Upper lobe of left lung (tissue), 6 donors: ENCODE data around the gene TCF12. TPM values are rescaled to one million over a fixed set of nuclear protein-coding genes. Genes with fewer than 3 reads are reported as not detected.

Source experiments
- ATAC-seq, 2 donors: fragments of 200-7000 bp; cut with Tn5 transposase; one replicate each; pipeline ENCODE4 v1.9.1; 2022; ENCODE audit warnings: mild to moderate bottlenecking in 2 of 2, moderate library complexity in 2 of 2; ENCODE audit not compliant: low FRiP score in 2 of 2
- DNase-seq, 2 donors: peaks; one replicate each; pipeline ENCODE4 v3.0.0-alpha.2; 2019 to 2020
- H3K27ac ChIP-seq, 4 donors: fragments of 200-600 bp; sonication (generic); one replicate each; pipeline ENCODE4 v1.5.1; 2016 to 2019
- H3K27me3 ChIP-seq, 4 donors: fragments of 200-600 bp; sonication (generic); one replicate each; pipeline ENCODE4 v1.5.1; 2017 to 2019
- H3K36me3 ChIP-seq, 4 donors: fragments of 200-600 bp; sonication (generic); one replicate each; pipeline ENCODE4 v1.5.1; 2016 to 2019
- H3K4me1 ChIP-seq, 4 donors: fragments of 200-600 bp; sonication (generic); one replicate each; pipeline ENCODE4 v1.5.1; 2018 to 2019
- H3K4me3 ChIP-seq, 4 donors: fragments of 200-600 bp; sonication (generic); one replicate each; pipeline ENCODE4 v1.5.1; 2017 to 2019; ENCODE audit warnings: mild to moderate bottlenecking in 2 of 4, moderate library complexity in 1 of 4
- H3K9me3 ChIP-seq, 4 donors: fragments of 200-600 bp; sonication (generic); one replicate each; pipeline ENCODE4 v1.5.1; 2018 to 2019
- CTCF ChIP-seq, 6 experiments: fragments of 450-650 bp in 4 of 6; fragments of 200-600 bp in 2 of 6; sonication (generic) in 2 of 6; IDR thresholded peaks; one replicate each; pipeline ENCODE4 v1.5.1; 2016 to 2019; ENCODE audit warnings: antibody characterized with exemption in 6 of 6
- EP300 ChIP-seq, 4 donors: sonication (generic); formaldehyde crosslinking; IDR thresholded peaks; one replicate each; pipeline ENCODE4 v1.5.1; 2017; ENCODE audit warnings: antibody characterized with exemption in 4 of 4, control low read depth in 2 of 4
- POLR2A ChIP-seq, 4 donors: fragments of 450-650 bp; IDR thresholded peaks; one replicate each; pipeline ENCODE4 v1.5.1; 2016 to 2017; ENCODE audit warnings: antibody characterized with exemption in 4 of 4, mild to moderate bottlenecking in 2 of 4
- POLR2AphosphoS5 ChIP-seq, 2 donors: sonication (generic); formaldehyde crosslinking; IDR thresholded peaks; one replicate each; pipeline ENCODE4 v1.5.1; 2017; ENCODE audit warnings: antibody characterized with exemption in 2 of 2
- WGBS, 2 donors: methylation state at CpG; one replicate each; pipeline ENCODE4 v1.1.5; 2017 to 2018; 5-methylcytosine and 5-hydroxymethylcytosine counted together
- total RNA-seq, 6 donors: library from RNA; depleted of rRNA in 4 of 6; stranded (reverse); fragments of >200 nt in 4 of 6; gene quantifications; one replicate each; pipeline versions ENCODE4 v1.1.0 to v1.2.1, GENCODE V29; 2016 to 2021
- donor health status: DM: no; HTN: no; CAD: no; lungs with moderate emphysema.
- donor health status: DM: no; HTN: yes; CAD: no; lungs with severe emphysema.

Gene TCF12
- total RNA-seq, 6 donors from 2014 or later: 74.5 to 257 (median 103) TPM

GRCh38 chr15:56877255-56877970 lies 41.0 kb upstream of the TCF12 start:
- Histone ChIP-seq H3K27ac (no peak overlapping the region), H3K4me1 (no peaks in the 10 kb centered on the region), H3K4me3 (no peak overlapping the region), H3K36me3 (no peaks in the 10 kb centered on the region), H3K27me3 (no peaks in the 10 kb centered on the region), H3K9me3 (no peaks in the 10 kb centered on the region)
- no peak for DNase-seq
- no peak for ATAC-seq
- TF ChIP-seq EP300 (IDR thresholded peaks at IDR 0.05) (no peak), POLR2AphosphoS5 (IDR thresholded peaks at IDR 0.05) (no peak), CTCF (IDR thresholded peaks at IDR 0.05) (no peak), POLR2A (IDR thresholded peaks at IDR 0.05) (no peak)
- 69 to 80% methylated on average over 8 of the region's 8 CpGs for WGBS, 2 donors

- ATAC-seq (no peak), DNase-seq (no peak)
- Histone ChIP-seq H3K27me3 (no peaks in the 10 kb centered on the region), H3K4me1 (no peaks in the 10 kb centered on the region), H3K36me3 (no peaks in the 10 kb centered on the region), H3K27ac (no peak overlapping the region), H3K4me3 (no peak overlapping the region), H3K9me3 (no peaks in the 10 kb centered on the region)
- TF ChIP-seq CTCF (IDR thresholded peaks at IDR 0.05) (no peak), POLR2A (IDR thresholded peaks at IDR 0.05) (no peak), EP300 (IDR thresholded peaks at IDR 0.05) (no peak), POLR2AphosphoS5 (IDR thresholded peaks at IDR 0.05) (no peak)
- WGBS, 2 donors: 92 to 100% methylated on average over 2 of the region's 2 CpGs
Observed at GRCh38 chr15:56879502-56879901, 38.9 kb upstream of the TCF12 start.

GRCh38 chr15:56883088-56883487 lies 35.4 kb upstream of the TCF12 start:
- Histone ChIP-seq H3K36me3 (no peaks in the 10 kb centered on the region), H3K27me3 (no peaks in the 10 kb centered on the region), H3K9me3 (no peaks in the 10 kb centered on the region), H3K4me3 (no peak overlapping the region), H3K4me1 (peaks cover 4 to 15% (median 9%) of the 10 kb centered on the region in 4 donors), H3K27ac (no peak overlapping the region)
- ATAC-seq (no peak), DNase-seq (no peak)
- no peak for TF ChIP-seq POLR2A (IDR thresholded peaks at IDR 0.05)
- no peak for TF ChIP-seq EP300 (IDR thresholded peaks at IDR 0.05)
- TF ChIP-seq POLR2AphosphoS5 (IDR thresholded peaks at IDR 0.05): no peak
- TF ChIP-seq CTCF (IDR thresholded peaks at IDR 0.05): no peak
- 75 to 76% methylated on average over 4 of the region's 4 CpGs for WGBS, 2 donors

GRCh38 chr15:56886363-56886931 lies 32.0 kb upstream of the TCF12 start:
- peaks cover 8 to 21% (median 10%) of the 10 kb centered on the region in 4 donors for H3K4me1 ChIP-seq
- WGBS, 2 donors: 43 to 51% methylated on average over 9 of the region's 9 CpGs
- no peak for ATAC-seq
- peak overlapping the region; percentile 19 to 71 (median 64) for H3K4me3 ChIP-seq
- DNase-seq: no peak
- no peaks in the 10 kb centered on the region for H3K27me3 ChIP-seq
- H3K9me3 ChIP-seq: no peaks in the 10 kb centered on the region
- H3K36me3 ChIP-seq: no peaks in the 10 kb centered on the region
- peak overlapping the region; percentile 95 to 98 (median 97) for H3K27ac ChIP-seq
- TF ChIP-seq POLR2A (IDR thresholded peaks at IDR 0.05) (no peak), POLR2AphosphoS5 (IDR thresholded peaks at IDR 0.05) (no peak), CTCF (IDR thresholded peaks at IDR 0.05) (no peak), EP300 (IDR thresholded peaks at IDR 0.05) (no peak)
